ENCODE measurements around the gene ETV7.

DNA sequence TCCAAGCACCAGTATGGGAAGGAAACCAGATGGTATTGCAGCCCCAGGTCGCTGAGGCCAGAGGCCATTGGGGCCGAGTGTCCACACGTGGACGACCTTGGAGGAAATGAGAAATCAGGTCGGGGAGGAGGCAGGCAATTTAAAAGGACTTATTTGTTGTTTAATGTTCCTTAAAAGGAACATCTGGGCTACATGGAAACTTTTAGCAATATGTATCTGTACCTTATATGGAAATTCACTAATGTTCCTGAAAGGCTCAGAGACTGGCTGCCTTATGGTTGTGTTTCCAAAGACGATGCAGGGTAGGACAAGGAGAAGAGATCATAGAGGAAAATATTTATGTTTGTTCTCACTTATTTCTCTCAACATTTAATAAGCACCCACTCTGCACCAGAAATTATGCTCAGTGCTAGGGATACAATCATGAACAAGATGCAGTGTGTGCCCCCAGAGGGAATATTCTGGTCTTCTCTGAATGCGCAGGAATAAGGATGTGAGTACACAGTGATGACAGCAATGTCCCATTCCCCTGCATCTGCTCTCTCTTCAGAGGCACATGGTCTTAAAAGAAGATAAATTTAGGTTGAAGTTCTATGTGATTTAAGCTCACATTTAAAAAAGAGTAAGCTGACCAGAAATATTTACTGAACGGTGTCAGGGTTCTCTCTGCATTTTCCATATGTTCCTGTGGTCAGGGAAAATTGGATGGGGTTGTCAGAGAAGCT lies 54.1 kb downstream of the ETV7 start:
- TF ChIP-seq, protein P1, sequence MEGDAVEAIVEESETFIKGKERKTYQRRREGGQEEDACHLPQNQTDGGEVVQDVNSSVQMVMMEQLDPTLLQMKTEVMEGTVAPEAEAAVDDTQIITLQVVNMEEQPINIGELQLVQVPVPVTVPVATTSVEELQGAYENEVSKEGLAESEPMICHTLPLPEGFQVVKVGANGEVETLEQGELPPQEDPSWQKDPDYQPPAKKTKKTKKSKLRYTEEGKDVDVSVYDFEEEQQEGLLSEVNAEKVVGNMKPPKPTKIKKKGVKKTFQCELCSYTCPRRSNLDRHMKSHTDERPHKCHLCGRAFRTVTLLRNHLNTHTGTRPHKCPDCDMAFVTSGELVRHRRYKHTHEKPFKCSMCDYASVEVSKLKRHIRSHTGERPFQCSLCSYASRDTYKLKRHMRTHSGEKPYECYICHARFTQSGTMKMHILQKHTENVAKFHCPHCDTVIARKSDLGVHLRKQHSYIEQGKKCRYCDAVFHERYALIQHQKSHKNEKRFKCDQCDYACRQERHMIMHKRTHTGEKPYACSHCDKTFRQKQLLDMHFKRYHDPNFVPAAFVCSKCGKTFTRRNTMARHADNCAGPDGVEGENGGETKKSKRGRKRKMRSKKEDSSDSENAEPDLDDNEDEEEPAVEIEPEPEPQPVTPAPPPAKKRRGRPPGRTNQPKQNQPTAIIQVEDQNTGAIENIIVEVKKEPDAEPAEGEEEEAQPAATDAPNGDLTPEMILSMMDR (IDR thresholded peaks at IDR 0.05), result no peak
- TF ChIP-seq POLR2AphosphoS5 (IDR thresholded peaks at IDR 0.05; ENCODE audit: low read depth, low read length), result no peak
- no peak for TF ChIP-seq EP300 (IDR thresholded peaks at IDR 0.05; ENCODE audit: borderline replicate concordance in 1 of 2, low read depth in 1 of 2, low read length in 1 of 2)
- TF ChIP-seq, protein P2, sequence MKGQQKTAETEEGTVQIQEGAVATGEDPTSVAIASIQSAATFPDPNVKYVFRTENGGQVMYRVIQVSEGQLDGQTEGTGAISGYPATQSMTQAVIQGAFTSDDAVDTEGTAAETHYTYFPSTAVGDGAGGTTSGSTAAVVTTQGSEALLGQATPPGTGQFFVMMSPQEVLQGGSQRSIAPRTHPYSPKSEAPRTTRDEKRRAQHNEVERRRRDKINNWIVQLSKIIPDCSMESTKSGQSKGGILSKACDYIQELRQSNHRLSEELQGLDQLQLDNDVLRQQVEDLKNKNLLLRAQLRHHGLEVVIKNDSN (IDR thresholded peaks at IDR 0.05; ENCODE audit: borderline replicate concordance, low read depth), result no peak
- TF ChIP-seq EZH2phosphoT487 (IDR thresholded peaks at IDR 0.05; ENCODE audit: borderline replicate concordance, low read depth), result no peak
- TF ChIP-seq, protein P3, sequence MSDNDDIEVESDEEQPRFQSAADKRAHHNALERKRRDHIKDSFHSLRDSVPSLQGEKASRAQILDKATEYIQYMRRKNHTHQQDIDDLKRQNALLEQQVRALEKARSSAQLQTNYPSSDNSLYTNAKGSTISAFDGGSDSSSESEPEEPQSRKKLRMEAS (IDR thresholded peaks at IDR 0.05; ENCODE audit: low read depth), result no peak
